Right cardiac atrium (tissue), 5 donors: ENCODE data around the gene ERBB2. TPM values are rescaled to one million over a fixed set of nuclear protein-coding genes. Genes with fewer than 3 reads are reported as not detected.
"Not testable (repeated sequence)": the region's sequence is repeated elsewhere in the genome, so short reads cannot be mapped to it uniquely, and the experiment has no call there.

ENCODE experiments used
- ATAC-seq, 2 donors: fragments of 200-7000 bp; cut with Tn5 transposase; one replicate each; pipeline versions ENCODE4 v1.8.0 to v1.9.1; 2020; ENCODE audit warnings: moderate library complexity in 2 of 2, mild to moderate bottlenecking in 1 of 2
- DNase-seq, 3 donors: peaks; one replicate each; pipeline ENCODE4 v3.0.0-alpha.2; 2020
- H3K27ac ChIP-seq: one replicate; pipeline ENCODE4 v1.5.1; 2013; ENCODE audit warnings: mild to moderate bottlenecking, low read length, control low read depth, moderate library complexity
- H3K27me3 ChIP-seq: one replicate; pipeline ENCODE4 v1.6.1; 2013; ENCODE audit not compliant: control insufficient read depth, insufficient read depth
- H3K4me1 ChIP-seq: one replicate; pipeline ENCODE4 v1.6.1; 2013; ENCODE audit warnings: low read length; ENCODE audit not compliant: control insufficient read depth, insufficient read depth
- H3K4me3 ChIP-seq: one replicate; pipeline ENCODE4 v1.5.1; 2013; ENCODE audit warnings: low read length, control low read depth
- H3K9me3 ChIP-seq: one replicate; pipeline ENCODE4 v1.6.1; 2013; ENCODE audit warnings: low read length; ENCODE audit not compliant: control insufficient read depth
- WGBS: extraction: QIAGEN DNeasy Blood & Tissue Kit; methylation state at CpG from one replicate; pipeline ENCODE4 v1.1.7; 2013; 5-methylcytosine and 5-hydroxymethylcytosine counted together
- intact Hi-C, 4 donors: fragments of 100-400 bp; cut with DNase I; formaldehyde crosslinking; loops; one replicate each; pipeline versions ENCODE4 v1.11.0 to v1.14.0; 2022 to 2023
- polyA plus RNA-seq: library from polyadenylated mRNA; stranded (reverse); fragments of 200-250 nt; gene quantifications from one replicate; pipeline ENCODE4 v1.2.3, GENCODE V29; 2013
- total RNA-seq, 4 donors: library from RNA; stranded (reverse); fragmentation: NEBNext Ultra II Directional; extraction: Animal tissue kit (Norgen Biotek cat#: 25700); gene quantifications; one replicate each; pipeline ENCODE4 v1.2.1, GENCODE V29; 2021
- donor health status: healthy with polysubstance abuse.
- donor health status: DM: no; HTN: yes; CAD: no.
- donor health status: DM: no; HTN: no; CAD: no.
- donor health status: DM: no; HTN: yes; CAD: no; lungs with severe emphysema.
- donor health status: DM: yes; HTN: yes; CAD: no.

Gene ERBB2
- total and polyA plus RNA-seq, 5 donors: 56.4 to 178 (median 102) TPM

DNA sequence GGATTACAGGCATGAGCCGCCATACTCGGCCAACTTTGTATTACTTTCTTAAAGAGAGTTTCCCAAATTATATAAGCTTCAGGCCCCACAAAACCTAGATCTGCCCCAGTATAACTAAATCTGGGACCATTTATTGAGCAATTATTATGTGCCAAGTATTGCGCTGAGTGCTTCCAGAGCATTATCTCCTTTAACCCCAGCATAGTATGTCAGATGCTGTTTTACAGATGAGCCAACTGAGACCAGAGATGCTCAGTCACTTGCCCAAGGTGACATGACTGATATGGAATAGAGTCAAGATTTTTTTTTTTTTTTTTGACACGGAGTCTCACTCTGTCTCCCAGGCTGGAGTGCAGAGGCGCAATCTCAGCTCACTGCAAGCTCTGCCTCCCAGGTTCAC lies 1.9 kb upstream of the ERBB2 start:
- ATAC-seq: no peak
- Histone ChIP-seq H3K27me3 (no peaks in the 10 kb centered on the region), H3K4me1 (peaks cover 3% of the 10 kb centered on the region), H3K4me3 (no peak overlapping the region), H3K27ac (no peak overlapping the region), H3K9me3 (no peaks in the 10 kb centered on the region)
- intact Hi-C loops: no loop called here
- 95% methylated on average over 5 of the region's 5 CpGs for WGBS
- DNase-seq: no peak

DNA sequence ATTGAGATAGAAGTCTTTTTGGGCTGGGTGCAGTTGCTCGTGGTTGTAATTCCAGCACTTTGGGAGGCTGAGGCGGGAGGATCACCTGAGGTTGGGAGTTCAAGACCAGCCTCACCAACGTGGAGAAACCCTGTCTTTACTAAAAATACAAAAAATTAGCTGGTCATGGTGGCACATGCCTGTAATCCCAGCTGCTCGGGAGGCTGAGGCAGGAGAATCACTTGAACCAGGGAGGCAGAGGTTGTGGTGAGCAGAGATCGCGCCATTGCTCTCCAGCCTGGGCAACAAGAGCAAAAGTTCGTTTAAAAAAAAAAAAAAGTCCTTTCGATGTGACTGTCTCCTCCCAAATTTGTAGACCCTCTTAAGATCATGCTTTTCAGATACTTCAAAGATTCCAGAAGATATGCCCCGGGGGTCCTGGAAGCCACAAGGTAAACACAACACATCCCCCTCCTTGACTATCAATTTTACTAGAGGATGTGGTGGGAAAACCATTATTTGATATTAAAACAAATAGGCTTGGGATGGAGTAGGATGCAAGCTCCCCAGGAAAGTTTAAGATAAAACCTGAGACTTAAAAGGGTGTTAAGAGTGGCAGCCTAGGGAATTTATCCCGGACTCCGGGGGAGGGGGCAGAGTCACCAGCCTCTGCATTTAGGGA lies 577 bp upstream of the ERBB2 start:
- DNase-seq, H3K9me3 ChIP-seq, H3K27me3 ChIP-seq, ATAC-seq, intact Hi-C loops, H3K4me1 ChIP-seq: not testable (repeated sequence)
- H3K27ac ChIP-seq: peak overlapping the region; percentile 73
- 47% methylated on average over 11 of the region's 11 CpGs for WGBS
- peak overlapping the region; percentile 91 for H3K4me3 ChIP-seq

DNA sequence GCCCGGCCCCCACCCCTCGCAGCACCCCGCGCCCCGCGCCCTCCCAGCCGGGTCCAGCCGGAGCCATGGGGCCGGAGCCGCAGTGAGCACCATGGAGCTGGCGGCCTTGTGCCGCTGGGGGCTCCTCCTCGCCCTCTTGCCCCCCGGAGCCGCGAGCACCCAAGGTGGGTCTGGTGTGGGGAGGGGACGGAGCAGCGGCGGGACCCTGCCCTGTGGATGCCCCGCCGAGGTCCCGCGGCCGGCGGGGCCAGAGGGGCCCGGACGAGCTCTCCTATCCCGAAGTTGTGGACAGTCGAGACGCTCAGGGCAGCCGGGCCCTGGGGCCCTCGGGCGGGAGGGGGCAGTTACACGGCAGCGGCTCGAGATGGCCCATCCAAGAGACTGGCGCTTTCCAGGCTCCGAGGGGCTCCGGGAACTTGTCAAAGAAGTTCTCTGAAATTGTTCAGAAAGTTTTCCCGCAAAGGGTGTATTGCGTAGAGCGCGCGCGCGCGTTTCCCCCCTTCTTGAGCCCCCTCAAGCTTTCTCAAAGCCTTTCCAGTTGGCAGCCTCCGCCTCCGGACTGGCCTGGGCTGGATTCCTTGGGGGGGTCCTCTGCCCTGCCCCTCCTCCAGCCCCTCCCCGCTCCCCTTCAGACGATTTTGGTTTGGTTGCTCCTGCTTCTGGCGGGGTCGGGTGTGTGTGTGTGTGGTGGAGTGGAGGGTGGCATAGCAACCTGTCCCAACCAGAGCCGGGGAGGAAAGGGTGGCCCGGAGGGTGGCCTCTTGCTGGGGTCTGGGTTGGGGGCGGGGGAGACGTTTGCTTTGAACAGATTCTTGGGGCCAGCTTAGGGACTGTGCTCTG lies 504 bp downstream of the ERBB2 start:
- DNase-seq (peak; percentile 29 to 74 (median 71)), ATAC-seq (peak; percentile 53 to 58)
- peak overlapping the region; percentile 73 for H3K27ac ChIP-seq
- H3K27me3 ChIP-seq: no peaks in the 10 kb centered on the region
- WGBS: 1% methylated on average over 57 of the region's 57 CpGs
- intact Hi-C loops: loop anchor here in 1 of 4 donors (10.0 kb wide), 1 partner anchor 56 kb away; no protein-coding TSS in a partner anchor
- H3K9me3 ChIP-seq: no peaks in the 10 kb centered on the region
- H3K4me3 ChIP-seq: peak overlapping the region; percentile 91
- peaks cover 9% of the 10 kb centered on the region for H3K4me1 ChIP-seq

DNA sequence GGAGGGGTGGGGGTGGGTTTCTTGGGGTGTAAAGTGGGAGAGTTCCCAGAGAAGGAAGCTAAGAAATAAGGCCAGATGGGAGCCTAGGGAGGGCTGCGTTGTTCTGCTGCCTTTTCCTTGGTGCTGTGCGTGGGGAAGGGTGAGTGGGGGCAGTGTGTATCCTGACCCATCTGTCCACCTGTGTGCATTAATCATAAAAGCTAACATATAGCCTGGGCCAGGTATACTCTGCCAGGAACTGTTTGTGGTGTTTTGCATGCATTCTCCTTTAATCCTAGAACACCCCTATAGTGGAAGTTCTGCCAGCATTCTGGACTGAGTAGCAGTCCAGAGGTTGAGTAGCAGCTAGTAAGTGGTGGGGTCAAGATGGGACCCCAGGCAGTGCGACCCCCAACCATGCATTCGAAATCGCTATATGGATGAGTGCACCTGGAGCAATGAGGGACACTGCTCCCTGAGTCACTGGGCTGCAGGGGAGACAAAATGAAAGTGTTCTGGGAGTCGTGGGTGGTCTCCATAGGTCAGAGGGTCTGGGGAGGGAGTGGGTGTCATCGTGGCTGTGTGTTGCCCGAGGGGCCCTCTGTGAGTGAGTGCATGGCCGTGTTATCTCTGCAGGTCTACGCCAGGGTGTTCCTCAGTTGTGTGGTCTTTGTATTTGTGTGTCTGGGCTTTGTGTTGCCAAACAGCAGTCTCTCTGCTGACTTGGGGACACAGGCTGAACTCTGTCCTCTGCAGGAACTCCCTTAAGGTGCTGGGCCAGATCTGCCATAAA lies 1.3 kb downstream of the ERBB2 start:
- intact Hi-C loops: loop anchor here in 1 of 4 donors (10.0 kb wide), 1 partner anchor 56 kb away; no protein-coding TSS in a partner anchor
- Histone ChIP-seq H3K27me3 (no peaks in the 10 kb centered on the region), H3K4me3 (peak overlapping the region; percentile 91), H3K4me1 (peaks cover 12% of the 10 kb centered on the region), H3K9me3 (no peaks in the 10 kb centered on the region), H3K27ac (peak overlapping the region; percentile 49)
- ATAC-seq: no peak
- WGBS: 33% methylated on average over 10 of the region's 10 CpGs
- peak in 1 of 3 donors; percentile 26 for DNase-seq

DNA sequence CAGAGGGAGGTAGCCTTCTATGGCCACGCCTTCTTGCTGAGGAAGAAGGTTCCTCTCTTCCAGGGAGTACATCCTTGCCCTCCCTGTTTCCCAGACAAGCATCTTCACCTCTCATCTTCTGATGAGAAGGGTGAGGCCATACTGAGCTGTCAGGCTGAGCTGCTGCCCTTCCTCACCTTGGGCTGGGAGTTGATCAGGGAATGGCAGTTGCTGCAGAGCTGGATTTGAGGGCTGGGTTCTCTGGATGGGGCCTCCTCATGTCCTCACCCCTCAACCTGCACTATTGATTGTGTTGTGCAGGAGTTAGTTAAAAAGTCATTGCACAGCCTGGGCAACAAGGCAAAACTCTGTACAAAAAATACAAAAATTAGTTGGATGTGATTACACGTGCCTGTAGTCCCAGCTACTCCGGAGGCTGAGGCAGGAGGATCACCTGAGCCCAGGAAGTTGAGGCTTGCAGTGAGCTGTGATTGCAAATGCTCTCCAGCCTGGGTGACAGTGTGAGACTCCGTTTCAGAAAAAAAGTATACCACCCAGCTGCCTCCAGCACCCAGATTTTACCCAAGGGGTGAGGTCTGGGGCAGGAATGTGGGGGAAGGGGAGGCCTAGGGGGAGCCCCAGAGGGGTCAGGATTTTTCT lies 2.0 kb downstream of the ERBB2 start:
- Histone ChIP-seq H3K4me1 (peaks cover 12% of the 10 kb centered on the region), H3K27ac (peak overlapping the region; percentile 49), H3K27me3 (no peaks in the 10 kb centered on the region), H3K9me3 (no peaks in the 10 kb centered on the region), H3K4me3 (no peak overlapping the region)
- intact Hi-C loops: loop anchor here in 1 of 4 donors (10.0 kb wide), 1 partner anchor 57 kb away; no protein-coding TSS in a partner anchor
- WGBS: 57% methylated on average over 4 of the region's 4 CpGs
- ATAC-seq: no peak
- DNase-seq: no peak

DNA sequence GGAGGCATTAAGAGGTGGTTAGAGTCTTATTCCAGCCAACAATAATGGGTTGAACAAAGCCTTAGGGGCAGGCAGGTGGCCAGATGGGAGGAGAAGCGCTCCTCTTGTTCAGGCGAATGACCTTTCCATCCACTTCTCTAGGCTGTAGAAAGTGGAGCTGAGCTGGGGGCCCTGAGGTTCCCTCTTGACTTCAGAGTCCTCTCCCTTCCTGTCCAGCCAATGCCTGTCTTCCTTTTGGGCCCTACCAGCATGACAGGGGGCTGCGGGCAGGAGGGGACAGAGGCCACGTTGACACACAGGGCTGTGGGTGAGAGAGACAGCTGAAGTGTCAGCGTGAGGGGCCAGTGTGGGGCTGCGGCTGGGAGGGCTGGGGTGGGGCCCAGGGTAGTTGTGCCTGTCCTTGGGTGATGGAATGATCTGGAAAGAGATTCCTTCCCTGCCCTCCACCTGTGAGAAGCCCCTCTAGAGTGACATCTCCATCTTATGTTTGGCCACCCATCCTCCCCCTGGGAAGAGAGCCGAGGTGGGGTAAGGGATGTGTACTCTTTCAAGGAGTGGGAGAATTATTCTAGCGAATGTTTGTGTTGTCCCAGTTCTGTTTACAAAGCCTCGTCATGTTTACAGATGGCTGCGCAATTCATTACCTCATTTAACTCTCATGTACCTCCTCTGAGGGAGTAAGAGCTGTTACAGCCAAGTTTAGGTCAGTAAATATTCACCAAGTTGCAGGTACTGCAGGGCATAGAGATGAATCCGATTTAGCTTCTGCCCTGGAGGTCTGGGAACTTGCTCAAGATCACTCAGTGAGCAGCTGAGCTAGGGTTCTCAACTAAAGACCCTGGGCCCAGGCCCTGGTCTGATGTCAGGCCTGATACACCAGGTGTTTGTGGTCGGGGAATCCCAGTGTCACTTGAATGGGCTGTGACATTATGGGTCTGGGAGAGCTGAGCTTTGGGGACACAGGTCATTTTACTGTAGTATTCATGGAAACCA lies 3.3 kb downstream of the ERBB2 start:
- Histone ChIP-seq H3K4me1 (peaks cover 12% of the 10 kb centered on the region), H3K27ac (peak overlapping the region; percentile 49), H3K4me3 (no peak overlapping the region), H3K9me3 (no peaks in the 10 kb centered on the region), H3K27me3 (no peaks in the 10 kb centered on the region)
- ATAC-seq (peak in 1 of 2 donors; percentile 33), DNase-seq (peak in 2 of 3 donors; percentile 28 to 71)
- intact Hi-C loops: loop anchor here in 1 of 4 donors (10.0 kb wide), 1 partner anchor 58 kb away; no protein-coding TSS in a partner anchor
- WGBS: 53% methylated on average over 12 of the region's 12 CpGs

DNA sequence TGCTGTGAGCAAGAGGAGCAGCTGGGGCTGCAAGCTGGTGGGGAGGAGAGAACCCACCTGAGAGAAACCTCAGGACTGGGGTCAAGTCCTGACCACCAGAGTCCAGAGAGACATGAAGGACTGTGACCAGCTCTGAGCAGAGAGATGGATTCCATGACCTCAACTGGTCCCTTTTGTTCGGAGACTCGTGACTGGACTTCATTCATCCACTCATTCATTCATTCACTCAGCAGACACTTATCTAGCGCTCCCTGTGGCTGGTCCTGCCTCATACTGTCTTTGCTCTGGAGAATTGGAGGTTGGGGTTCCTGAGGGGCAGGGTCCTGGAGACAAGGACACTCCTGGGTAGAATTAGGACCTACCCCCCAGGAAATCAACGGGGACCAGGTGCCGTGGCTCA lies 4.0 kb downstream of the ERBB2 start:
- no peaks in the 10 kb centered on the region for H3K27me3 ChIP-seq
- ATAC-seq: no peak
- 87% methylated on average over 5 of the region's 5 CpGs for WGBS
- H3K27ac ChIP-seq: peak overlapping the region; percentile 49
- H3K4me1 ChIP-seq: peaks cover 12% of the 10 kb centered on the region
- intact Hi-C loops: loop anchor here in 1 of 4 donors (10.0 kb wide), 1 partner anchor 59 kb away; no protein-coding TSS in a partner anchor
- no peak for DNase-seq
- H3K4me3 ChIP-seq: no peak overlapping the region
- no peaks in the 10 kb centered on the region for H3K9me3 ChIP-seq

DNA sequence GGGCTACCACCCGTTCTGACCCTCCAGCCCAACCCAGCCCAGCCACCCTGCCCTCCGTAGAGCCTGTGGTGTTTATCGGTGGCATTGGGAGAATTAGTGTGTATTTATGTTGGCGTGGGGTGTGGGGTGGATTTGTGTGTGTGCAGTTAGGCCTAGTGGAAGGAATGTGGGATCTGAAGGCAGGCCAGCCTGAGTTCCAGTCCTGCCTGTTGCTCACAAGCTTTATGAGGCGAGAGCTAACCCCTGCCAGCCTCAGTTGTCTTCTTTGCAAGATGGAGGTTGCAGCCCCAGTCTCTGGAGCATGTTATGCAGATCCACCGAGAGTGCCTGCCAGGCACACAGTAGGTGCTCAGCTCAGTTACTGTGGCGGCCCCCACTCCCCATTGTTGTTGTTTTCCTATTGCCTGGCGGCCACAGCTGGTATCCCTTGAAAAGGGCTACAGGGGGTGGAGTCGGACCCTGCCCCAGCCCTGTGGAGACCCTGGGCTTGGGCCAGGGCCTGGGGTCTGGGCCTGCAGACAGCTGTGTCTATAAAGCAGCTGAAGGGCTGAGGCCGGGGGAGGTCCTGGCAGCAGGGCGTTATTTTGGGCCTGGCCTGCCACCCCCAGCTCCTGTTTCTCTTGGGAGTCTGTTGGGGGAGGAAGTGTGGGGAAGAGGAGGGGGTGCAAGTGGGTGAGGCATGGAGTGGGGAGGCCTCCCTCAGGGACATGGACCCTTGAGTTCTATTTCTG lies 5.1 kb downstream of the ERBB2 start:
- Histone ChIP-seq H3K27ac (peak overlapping the region; percentile 84), H3K4me3 (no peak overlapping the region), H3K27me3 (no peaks in the 10 kb centered on the region), H3K4me1 (peaks cover 12% of the 10 kb centered on the region), H3K9me3 (no peaks in the 10 kb centered on the region)
- intact Hi-C loops: loop anchor here in 1 of 4 donors (10.0 kb wide), 1 partner anchor 60 kb away; no protein-coding TSS in a partner anchor
- WGBS: 39% methylated on average over 11 of the region's 11 CpGs
- DNase-seq (peak in 1 of 3 donors; percentile 66), ATAC-seq (peak; percentile 5 to 7)

DNA sequence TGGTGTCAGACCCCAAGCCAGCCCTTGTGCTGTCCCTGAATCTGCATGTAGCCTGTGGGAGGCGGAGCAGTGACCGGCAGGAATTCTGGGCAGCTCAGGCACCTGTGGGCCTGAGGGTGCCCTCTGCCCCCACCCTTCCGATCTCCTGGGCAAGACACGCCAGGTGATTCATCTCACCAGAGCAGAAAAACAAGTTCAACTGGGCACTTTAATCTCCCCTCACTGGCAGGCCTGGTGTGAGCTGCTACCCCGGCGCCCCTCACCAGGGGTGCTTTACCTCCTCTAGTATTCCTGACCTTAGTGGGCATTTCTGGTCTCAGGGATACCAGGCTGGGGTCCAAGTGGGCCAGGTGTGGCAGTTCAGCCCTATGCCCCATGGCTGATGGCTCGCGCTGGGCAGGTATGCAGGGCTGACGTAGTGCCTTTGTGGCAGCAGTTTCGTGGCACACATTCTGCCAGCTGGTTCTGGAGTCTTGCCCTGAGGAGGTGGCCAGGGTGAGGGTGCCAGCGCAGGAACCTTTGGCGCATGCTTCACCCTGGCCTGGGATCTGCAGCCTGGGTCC lies 6.0 kb downstream of the ERBB2 start:
- intact Hi-C loops: loop anchor here in 1 of 4 donors (10.0 kb wide), 1 partner anchor 61 kb away; no protein-coding TSS in a partner anchor
- ATAC-seq (peak; percentile 15 to 36), DNase-seq (peak in 1 of 3 donors; percentile 71)
- Histone ChIP-seq H3K27me3 (no peaks in the 10 kb centered on the region), H3K9me3 (no peaks in the 10 kb centered on the region), H3K4me1 (peaks cover 12% of the 10 kb centered on the region), H3K27ac (peak overlapping the region; percentile 84), H3K4me3 (no peak overlapping the region)
- WGBS: 65% methylated on average over 12 of the region's 12 CpGs
